Neural progenitor cell (in vitro differentiated cells): Measurements from ENCODE around the gene TGM6. TPM values are rescaled to one million over a fixed set of nuclear protein-coding genes. Genes with fewer than 3 reads are reported as not detected.

Experiments
- DNase-seq: peaks from one replicate; pipeline ENCODE4 v3.0.0-alpha.2; 2016; ENCODE audit warnings: low spot score
- H2AFZ ChIP-seq: fragments of 200-600 bp; sonication (generic); replicated peaks from 2 replicates; pipeline ENCODE4 v1.6.1; 2016; ENCODE audit warnings: antibody characterized with exemption
- H3F3A ChIP-seq: fragments of 200-600 bp; sonication (generic); 2 replicates; pipeline ENCODE4 v1.6.1; 2016; ENCODE audit warnings: antibody characterized with exemption, low read depth
- H3K27ac ChIP-seq: fragments of 200-600 bp; sonication (generic); 2 replicates; pipeline ENCODE4 v1.5.1; 2016; ENCODE audit warnings: mild to moderate bottlenecking
- H3K27me3 ChIP-seq: fragments of 200-600 bp; sonication (generic); 2 replicates; pipeline ENCODE4 v1.6.1; 2016; ENCODE audit warnings: mild to moderate bottlenecking, moderate library complexity
- H3K36me3 ChIP-seq: fragments of 200-600 bp; sonication (generic); 2 replicates; pipeline ENCODE4 v1.5.1; 2016
- H3K4me1 ChIP-seq: fragments of 200-600 bp; sonication (generic); 2 replicates; pipeline ENCODE4 v1.6.1; 2016; ENCODE audit warnings: mixed run types
- H3K4me2 ChIP-seq: fragments of 200-600 bp; sonication (generic); 2 replicates; pipeline ENCODE4 v1.6.1; 2016
- H3K4me3 ChIP-seq: fragments of 200-600 bp; sonication (generic); 2 replicates; pipeline ENCODE4 v1.5.1; 2016
- H3K79me2 ChIP-seq: fragments of 200-600 bp; sonication (generic); 2 replicates; pipeline ENCODE4 v1.6.1; 2016; ENCODE audit warnings: low read depth
- H3K9ac ChIP-seq: fragments of 200-600 bp; sonication (generic); 2 replicates; pipeline ENCODE4 v1.6.1; 2016
- H3K9me3 ChIP-seq: fragments of 200-600 bp; sonication (generic); 2 replicates; pipeline ENCODE4 v1.5.1; 2016; ENCODE audit warnings: low read depth
- H4K20me1 ChIP-seq: fragments of 200-600 bp; sonication (generic); 2 replicates; pipeline ENCODE4 v1.6.1; 2016; ENCODE audit warnings: low read depth
- H3K27ac Mint-ChIP-seq: 3 replicates; pipeline ENCODE4 v1.8.0; 2021; ENCODE audit warnings: mixed read lengths
- H3K27me3 Mint-ChIP-seq: 2 replicates; pipeline ENCODE4 v1.8.0; 2022; ENCODE audit warnings: low read depth, mild to moderate bottlenecking, inconsistent platforms, moderate library complexity, mixed read lengths; ENCODE audit not compliant: insufficient read depth
- H3K36me3 Mint-ChIP-seq: 3 replicates; pipeline ENCODE4 v1.8.0; 2021; ENCODE audit warnings: mixed read lengths
- H3K4me1 Mint-ChIP-seq: 3 replicates; pipeline ENCODE4 v1.8.0; 2021; ENCODE audit warnings: mixed read lengths
- H3K4me3 Mint-ChIP-seq: 3 replicates; pipeline ENCODE4 v1.8.0; 2021; ENCODE audit warnings: mild to moderate bottlenecking, moderate library complexity, mixed read lengths
- H3K9me3 Mint-ChIP-seq: 3 replicates; pipeline ENCODE4 v1.8.0; 2020; ENCODE audit warnings: mixed read lengths
- CTCF ChIP-seq: fragments of 200-600 bp; sonication (generic); IDR thresholded peaks from 2 replicates; pipeline ENCODE4 v1.5.1; 2017; ENCODE audit warnings: antibody characterized with exemption, mild to moderate bottlenecking
- EZH2 ChIP-seq: fragments of 200-600 bp; sonication (generic); IDR thresholded peaks from 2 replicates; pipeline ENCODE4 v1.6.1; 2017; ENCODE audit warnings: antibody characterized with exemption, mild to moderate bottlenecking, moderate library complexity
- EZH2phosphoT487 ChIP-seq: fragments of 200-600 bp; sonication (generic); IDR thresholded peaks from 2 replicates; pipeline ENCODE4 v1.6.1; 2017; ENCODE audit warnings: antibody characterized with exemption
- total RNA-seq: library from RNA; depleted of rRNA; stranded (reverse); fragments of >200 nt; gene quantifications from 2 replicates; pipeline ENCODE4 v1.2.3, GENCODE V29; 2015; ENCODE audit warnings: low replicate concordance

TGM6 gene
- total RNA-seq, 1 donor from 2014 or later, result not detected

- TF ChIP-seq EZH2phosphoT487, result no peak
- no peak for TF ChIP-seq EZH2
- TF ChIP-seq CTCF, result no peak
- no peaks in the 10 kb centered on the region for H4K20me1 ChIP-seq
- Mint-ChIP-seq H3K4me1 (peaks cover 4% of the 10 kb centered on the region), H3K27ac (no peak overlapping the region), H3K36me3 (no peaks in the 10 kb centered on the region), H3K4me3 (no peak overlapping the region), H3K27me3 (peaks cover 6% of the 10 kb centered on the region), H3K9me3 (peaks cover 7% of the 10 kb centered on the region)
- DNase-seq, result no peak
- no peaks in the 10 kb centered on the region for H3K36me3 ChIP-seq
- no peak overlapping the region for H3K9ac ChIP-seq
- no peaks in the 10 kb centered on the region for H3K9me3 ChIP-seq
- no peaks in the 10 kb centered on the region for H3K79me2 ChIP-seq
- no peak overlapping the region for H2AFZ ChIP-seq
- no peak overlapping the region for H3K4me2 ChIP-seq
- no peaks in the 10 kb centered on the region for H3K4me1 ChIP-seq
- H3K27ac ChIP-seq, result no peak overlapping the region
- no peaks in the 10 kb centered on the region for H3F3A ChIP-seq
- H3K27me3 ChIP-seq, result no peaks in the 10 kb centered on the region
- H3K4me3 ChIP-seq, result no peak overlapping the region
Measured at GRCh38 chr20:2386516-2387179, 5.9 kb downstream of the TGM6 start.

DNA sequence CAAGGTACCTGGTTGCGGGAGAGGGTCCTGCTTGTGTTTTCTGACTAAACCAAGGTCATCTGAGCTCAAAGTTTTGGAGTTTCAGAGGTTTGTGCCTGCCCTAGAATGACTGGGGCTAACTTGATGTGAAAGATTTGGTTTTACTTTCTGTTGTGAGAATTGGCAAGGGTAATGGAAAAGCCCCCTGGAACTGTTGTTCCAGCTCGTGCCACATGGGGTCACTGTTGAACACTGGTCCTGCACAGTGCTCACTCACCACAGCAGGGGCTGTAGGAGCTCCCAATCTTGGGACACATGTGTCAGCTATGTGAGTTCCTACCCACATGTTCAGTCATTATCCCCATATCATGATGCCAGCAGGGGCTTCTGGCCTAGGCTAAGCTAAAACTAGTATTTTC, 6.5 kb downstream of the TGM6 start:
- Mint-ChIP-seq H3K27me3 (peaks cover 6% of the 10 kb centered on the region), H3K4me3 (no peak overlapping the region), H3K9me3 (peaks cover 7% of the 10 kb centered on the region), H3K4me1 (peaks cover 4% of the 10 kb centered on the region), H3K36me3 (no peaks in the 10 kb centered on the region), H3K27ac (no peak overlapping the region)
- Histone ChIP-seq H3K27ac (no peak overlapping the region), H3K4me3 (no peak overlapping the region), H3K4me1 (no peaks in the 10 kb centered on the region), H2AFZ (no peak overlapping the region), H3K79me2 (no peaks in the 10 kb centered on the region), H3K9me3 (no peaks in the 10 kb centered on the region), H3K4me2 (no peak overlapping the region), H3F3A (no peaks in the 10 kb centered on the region), H3K36me3 (no peaks in the 10 kb centered on the region), H3K9ac (no peak overlapping the region), H4K20me1 (no peaks in the 10 kb centered on the region), H3K27me3 (no peaks in the 10 kb centered on the region)
- no peak for TF ChIP-seq EZH2phosphoT487
- TF ChIP-seq EZH2, result no peak
- TF ChIP-seq CTCF, result peak; percentile 82
- peak; percentile 69 for DNase-seq

- H2AFZ ChIP-seq, result no peak overlapping the region
- Mint-ChIP-seq H3K36me3 (no peaks in the 10 kb centered on the region), H3K4me1 (peaks cover 4% of the 10 kb centered on the region), H3K9me3 (peaks cover 7% of the 10 kb centered on the region), H3K4me3 (no peak overlapping the region), H3K27ac (no peak overlapping the region), H3K27me3 (peaks cover 6% of the 10 kb centered on the region)
- H3K4me1 ChIP-seq, result no peaks in the 10 kb centered on the region
- H3K4me3 ChIP-seq, result no peak overlapping the region
- no peaks in the 10 kb centered on the region for H3K9me3 ChIP-seq
- no peak overlapping the region for H3K27ac ChIP-seq
- H3K27me3 ChIP-seq, result no peaks in the 10 kb centered on the region
- TF ChIP-seq CTCF (no peak), EZH2phosphoT487 (no peak), EZH2 (no peak)
- DNase-seq, result no peak
- no peak overlapping the region for H3K4me2 ChIP-seq
- no peaks in the 10 kb centered on the region for H3K79me2 ChIP-seq
- no peaks in the 10 kb centered on the region for H4K20me1 ChIP-seq
- H3K9ac ChIP-seq, result no peak overlapping the region
- no peaks in the 10 kb centered on the region for H3K36me3 ChIP-seq
- no peaks in the 10 kb centered on the region for H3F3A ChIP-seq
Measured at GRCh38 chr20:2387580-2387979, 6.9 kb downstream of the TGM6 start.
